Measurements from ENCODE around the gene RMC1. TPM values are rescaled to one million over a fixed set of nuclear protein-coding genes. Genes with fewer than 3 reads are reported as not detected.

RMC1 gene
- total RNA-seq, 2 experiments from 2014 or later, result 32.8 to 36.2 TPM

DNA sequence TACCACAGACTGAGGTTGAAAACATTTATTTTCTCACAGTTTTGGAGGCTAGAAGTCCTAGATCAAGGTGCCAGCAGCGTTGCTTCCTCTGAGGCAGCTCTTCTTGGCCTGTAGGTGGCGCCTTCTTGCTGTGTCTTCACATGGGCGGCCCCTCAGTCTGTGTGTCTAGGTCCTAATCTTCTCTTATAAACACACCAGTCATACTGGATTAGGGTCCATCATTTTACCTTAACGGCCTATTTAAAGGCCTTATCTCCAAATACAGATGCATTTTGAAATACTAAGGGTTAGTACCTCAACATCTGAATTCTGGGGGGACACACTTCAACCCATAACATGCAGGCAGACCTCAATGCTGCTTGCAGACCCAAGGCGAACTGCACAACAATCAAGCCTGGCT lies 4.4 kb upstream of the RMC1 start:
- Histone ChIP-seq H3K9me3 (ENCODE audit: low read length) (no peaks in the 10 kb centered on the region), H3K4me3 (ENCODE audit: low read depth, low read length, poor library complexity, severe bottlenecking) (no peak overlapping the region), H3K4me2 (ENCODE audit: low read length) (peak overlapping the region; percentile 55), H3K9me2 (ENCODE audit: insufficient read depth, low read length) (no peaks in the 10 kb centered on the region), H3K36me3 (ENCODE audit: insufficient read depth, low read length) (no peaks in the 10 kb centered on the region), H3K27ac (ENCODE audit: low read depth, low read length, poor library complexity, severe bottlenecking) (peak overlapping the region; percentile 44), H2AFZ (ENCODE audit: low read length) (peak overlapping the region; percentile 96), H4K20me1 (ENCODE audit: insufficient read depth, low read length) (0 out of 2 replicates have a peak, but pooled peaks cover under 1% of the 10 kb centered on the region), H3K79me2 (ENCODE audit: insufficient read depth, low read depth, low read length) (peaks cover 3% of the 10 kb centered on the region; the same call in 1 of the 2 replicates), H3K4me1 (ENCODE audit: insufficient read depth, low read length, poor library complexity, severe bottlenecking) (peaks cover 33% of the 10 kb centered on the region)
- ChIA-PET POLR2A (interaction anchor here (0.5 to 2.2 kb wide), 6 partner anchors 10 to 364 kb away, joined by 3 to 10 read pairs (median 4); partner anchors contain the start of gene CABLES1), CTCF (ENCODE audit: unreplicated experiment) (interaction anchor here (0.8 to 0.9 kb wide), 4 partner anchors 11 to 87 kb away, joined by 3 to 6 read pairs (median 4); partner anchors contain the start of gene NPC1)
- TF ChIP-seq, protein P1, sequence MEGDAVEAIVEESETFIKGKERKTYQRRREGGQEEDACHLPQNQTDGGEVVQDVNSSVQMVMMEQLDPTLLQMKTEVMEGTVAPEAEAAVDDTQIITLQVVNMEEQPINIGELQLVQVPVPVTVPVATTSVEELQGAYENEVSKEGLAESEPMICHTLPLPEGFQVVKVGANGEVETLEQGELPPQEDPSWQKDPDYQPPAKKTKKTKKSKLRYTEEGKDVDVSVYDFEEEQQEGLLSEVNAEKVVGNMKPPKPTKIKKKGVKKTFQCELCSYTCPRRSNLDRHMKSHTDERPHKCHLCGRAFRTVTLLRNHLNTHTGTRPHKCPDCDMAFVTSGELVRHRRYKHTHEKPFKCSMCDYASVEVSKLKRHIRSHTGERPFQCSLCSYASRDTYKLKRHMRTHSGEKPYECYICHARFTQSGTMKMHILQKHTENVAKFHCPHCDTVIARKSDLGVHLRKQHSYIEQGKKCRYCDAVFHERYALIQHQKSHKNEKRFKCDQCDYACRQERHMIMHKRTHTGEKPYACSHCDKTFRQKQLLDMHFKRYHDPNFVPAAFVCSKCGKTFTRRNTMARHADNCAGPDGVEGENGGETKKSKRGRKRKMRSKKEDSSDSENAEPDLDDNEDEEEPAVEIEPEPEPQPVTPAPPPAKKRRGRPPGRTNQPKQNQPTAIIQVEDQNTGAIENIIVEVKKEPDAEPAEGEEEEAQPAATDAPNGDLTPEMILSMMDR (conservative IDR thresholded peaks at IDR 0.05; ENCODE audit: low read length), result peak; percentile 98
- no peak for TF ChIP-seq EZH2phosphoT487 (IDR thresholded peaks at IDR 0.05; ENCODE audit: borderline replicate concordance, low read depth, low read length)
- BruUV-seq (replicated peaks), result no TSS peak
- peak; percentile 93 for DNase-seq (ENCODE audit: low spot score)
- intact Hi-C loops (cut with micrococcal nuclease; ENCODE audit: unreplicated experiment), result loop anchor here (2.0 kb wide), 1 partner anchor 46 kb away; the partner anchor contains the start of gene RIOK3

DNA sequence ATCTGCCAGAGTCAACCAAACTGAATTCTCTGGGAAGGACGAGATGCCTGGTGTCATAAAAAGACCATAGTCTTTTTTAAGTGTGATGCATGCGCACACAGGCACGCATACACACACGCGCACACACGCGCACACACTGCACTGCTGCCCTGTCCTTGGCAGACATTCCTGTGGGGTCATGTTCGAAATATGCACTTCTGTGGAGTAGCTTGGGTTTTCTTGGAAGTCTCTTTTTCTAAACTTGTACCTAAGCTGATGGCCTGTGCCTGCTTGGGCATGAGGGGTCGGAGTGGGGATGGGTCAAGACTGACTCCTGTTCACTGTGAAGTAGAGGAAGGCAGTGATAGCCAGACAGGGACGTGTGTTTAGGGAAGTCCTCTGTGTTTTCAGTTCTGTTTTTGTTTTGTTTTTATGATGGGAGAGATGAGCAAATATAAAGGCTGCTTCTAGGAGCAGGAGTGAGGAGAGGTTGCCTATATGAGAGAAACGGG lies 4.0 kb upstream of the RMC1 start:
- TF ChIP-seq EZH2phosphoT487 (IDR thresholded peaks at IDR 0.05; ENCODE audit: borderline replicate concordance, low read depth, low read length), result no peak
- TF ChIP-seq, protein P1 (conservative IDR thresholded peaks at IDR 0.05; ENCODE audit: low read length), result no peak
- peaks cover 7% of the 10 kb centered on the region; the same call in 1 of the 2 replicates for H3K79me2 ChIP-seq (ENCODE audit: insufficient read depth, low read depth, low read length)
- H2AFZ ChIP-seq (ENCODE audit: low read length), result peak overlapping the region; percentile 96
- ChIA-PET CTCF (ENCODE audit: unreplicated experiment) (no interaction called here), POLR2A (interaction anchor here (0.7 to 2.2 kb wide), 3 partner anchors 9 to 365 kb away, joined by 3 to 6 read pairs (median 3); partner anchors contain the start of gene CABLES1)
- H3K36me3 ChIP-seq (ENCODE audit: insufficient read depth, low read length), result no peaks in the 10 kb centered on the region
- peak; percentile 48 for DNase-seq (ENCODE audit: low spot score)
- H3K4me2 ChIP-seq (ENCODE audit: low read length), result peak overlapping the region; percentile 55
- H3K4me3 ChIP-seq (ENCODE audit: low read depth, low read length, poor library complexity, severe bottlenecking), result peak overlapping the region; percentile 14
- 0 out of 2 replicates have a peak, but pooled peaks cover 5% of the 10 kb centered on the region for H4K20me1 ChIP-seq (ENCODE audit: insufficient read depth, low read length)
- no peaks in the 10 kb centered on the region for H3K9me2 ChIP-seq (ENCODE audit: insufficient read depth, low read length)
- H3K4me1 ChIP-seq (ENCODE audit: insufficient read depth, low read length, poor library complexity, severe bottlenecking), result peaks cover 36% of the 10 kb centered on the region
- peak overlapping the region; percentile 44 for H3K27ac ChIP-seq (ENCODE audit: low read depth, low read length, poor library complexity, severe bottlenecking)
- BruUV-seq (replicated peaks), result no TSS peak
- H3K9me3 ChIP-seq (ENCODE audit: low read length), result no peaks in the 10 kb centered on the region
- intact Hi-C loops (cut with micrococcal nuclease; ENCODE audit: unreplicated experiment), result loop anchor here (2.0 kb wide), 1 partner anchor 47 kb away; the partner anchor contains the start of gene RIOK3

DNA sequence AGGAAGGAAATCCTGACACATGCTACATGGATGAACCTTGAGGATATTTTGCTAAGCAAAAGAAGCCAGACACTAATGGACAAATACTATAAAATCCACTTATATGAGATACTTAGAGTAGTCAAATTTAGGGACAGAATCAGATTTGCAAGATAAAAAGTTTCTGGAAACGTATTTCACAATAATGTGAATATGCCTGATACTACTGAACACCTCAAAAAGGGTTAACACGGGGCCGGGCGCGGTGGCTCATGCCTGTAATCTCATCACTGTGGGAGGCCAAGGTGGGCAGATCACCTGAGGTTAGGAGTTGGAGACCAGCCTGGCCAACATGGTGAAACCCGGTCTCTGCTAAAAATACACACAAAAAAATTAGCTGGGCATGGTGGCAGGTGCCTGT lies 1.7 kb upstream of the RMC1 start:
- intact Hi-C loops (cut with micrococcal nuclease; ENCODE audit: unreplicated experiment), result loop anchor here (2.0 to 10.0 kb wide), 6 partner anchors 79 to 707 kb away; partner anchors contain the start of genes CABLES1, RBBP8 and TTC39C
- TF ChIP-seq, protein P1 (conservative IDR thresholded peaks at IDR 0.05; ENCODE audit: low read length), result no peak
- no peak for TF ChIP-seq EZH2phosphoT487 (IDR thresholded peaks at IDR 0.05; ENCODE audit: borderline replicate concordance, low read depth, low read length)
- ChIA-PET CTCF (ENCODE audit: unreplicated experiment) (no interaction called here), POLR2A (interaction anchor here (0.7 to 2.6 kb wide), 2 partner anchors 13 to 14 kb away, joined by 3 to 9 read pairs; no protein-coding TSS in a partner anchor)
- H3K4me2 ChIP-seq (ENCODE audit: low read length), result no peak overlapping the region
- peaks cover 19% of the 10 kb centered on the region; the same call in 1 of the 2 replicates for H3K79me2 ChIP-seq (ENCODE audit: insufficient read depth, low read depth, low read length)
- no peaks in the 10 kb centered on the region for H3K9me3 ChIP-seq (ENCODE audit: low read length)
- no peaks in the 10 kb centered on the region for H3K9me2 ChIP-seq (ENCODE audit: insufficient read depth, low read length)
- no peak for DNase-seq (ENCODE audit: low spot score)
- H4K20me1 ChIP-seq (ENCODE audit: insufficient read depth, low read length), result 0 out of 2 replicates have a peak, but pooled peaks cover 9% of the 10 kb centered on the region
- H3K4me1 ChIP-seq (ENCODE audit: insufficient read depth, low read length, poor library complexity, severe bottlenecking), result peaks cover 48% of the 10 kb centered on the region
- BruUV-seq (replicated peaks), result no TSS peak
- H3K4me3 ChIP-seq (ENCODE audit: low read depth, low read length, poor library complexity, severe bottlenecking), result no peak overlapping the region
- H2AFZ ChIP-seq (ENCODE audit: low read length), result no peak overlapping the region
- no peak overlapping the region for H3K27ac ChIP-seq (ENCODE audit: low read depth, low read length, poor library complexity, severe bottlenecking)
- H3K36me3 ChIP-seq (ENCODE audit: insufficient read depth, low read length), result peaks cover 15% of the 10 kb centered on the region; the same call in 1 of the 2 replicates
